IPS-NIHi7 (cell line): ENCODE results near the gene C4orf50.
"Not testable (repeated sequence)": the region's sequence is repeated elsewhere in the genome, so short reads cannot be mapped to it uniquely, and the experiment has no call there.

Source experiments
- DNase-seq: peaks from one replicate; pipeline ENCODE4 v3.0.0; 2012; ENCODE audit warnings: mixed read lengths; ENCODE audit errors: extremely low spot score

The C4orf50 gene

GRCh38 chr4:5969336-5969735, 48.9 kb downstream of the C4orf50 start:
- DNase-seq: no peak

GRCh38 chr4:5968246-5968645, 50.0 kb downstream of the C4orf50 start:
- DNase-seq: no peak

DNA sequence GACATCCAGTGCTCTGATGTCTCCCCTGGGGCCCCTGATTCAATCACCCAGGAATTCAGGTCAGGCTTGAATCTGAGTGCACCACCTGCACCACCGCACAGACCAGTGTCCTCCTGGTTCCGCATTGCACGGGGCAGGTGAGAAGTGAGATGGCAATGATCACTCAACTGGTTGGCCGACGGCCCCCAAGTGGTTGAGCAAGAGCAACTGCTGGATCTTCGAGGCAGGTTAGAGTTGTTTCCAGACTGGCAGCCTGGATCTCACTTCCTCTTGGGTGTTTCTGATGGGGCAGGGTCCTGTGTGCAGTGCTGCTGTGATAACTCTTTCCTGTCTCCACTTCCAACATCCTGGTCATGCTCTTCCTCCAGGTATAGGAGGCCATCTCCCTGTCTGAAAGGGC, 50.4 kb downstream of the C4orf50 start:
- DNase-seq: no peak

GRCh38 chr4:5965225-5965624, 53.0 kb downstream of the C4orf50 start:
- no peak for DNase-seq

- no peak for DNase-seq
Measured at GRCh38 chr4:5964030-5964429, 54.2 kb downstream of the C4orf50 start.

DNA sequence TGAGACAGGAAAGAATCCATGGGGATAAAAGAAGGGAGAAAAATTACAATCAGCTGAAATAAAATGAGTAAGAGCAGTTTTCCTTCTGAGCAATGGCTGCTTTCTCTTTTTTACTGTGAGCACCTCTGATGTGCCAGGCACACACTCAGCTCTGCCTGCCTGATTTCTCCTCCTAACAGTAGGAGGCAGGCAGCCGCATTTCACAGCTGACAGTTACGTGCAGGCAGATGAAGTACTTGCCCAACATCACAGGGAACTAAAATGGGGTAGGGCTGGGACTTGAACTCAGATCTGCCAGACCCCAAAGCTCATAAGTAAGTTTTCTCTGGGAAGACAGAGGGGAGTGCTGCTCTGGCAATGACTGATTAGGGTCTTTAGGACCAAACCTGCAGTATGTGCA, 54.6 kb downstream of the C4orf50 start:
- DNase-seq: peak; percentile 57

- DNase-seq: no peak
Measured at GRCh38 chr4:5962416-5962815, 55.8 kb downstream of the C4orf50 start.

DNA sequence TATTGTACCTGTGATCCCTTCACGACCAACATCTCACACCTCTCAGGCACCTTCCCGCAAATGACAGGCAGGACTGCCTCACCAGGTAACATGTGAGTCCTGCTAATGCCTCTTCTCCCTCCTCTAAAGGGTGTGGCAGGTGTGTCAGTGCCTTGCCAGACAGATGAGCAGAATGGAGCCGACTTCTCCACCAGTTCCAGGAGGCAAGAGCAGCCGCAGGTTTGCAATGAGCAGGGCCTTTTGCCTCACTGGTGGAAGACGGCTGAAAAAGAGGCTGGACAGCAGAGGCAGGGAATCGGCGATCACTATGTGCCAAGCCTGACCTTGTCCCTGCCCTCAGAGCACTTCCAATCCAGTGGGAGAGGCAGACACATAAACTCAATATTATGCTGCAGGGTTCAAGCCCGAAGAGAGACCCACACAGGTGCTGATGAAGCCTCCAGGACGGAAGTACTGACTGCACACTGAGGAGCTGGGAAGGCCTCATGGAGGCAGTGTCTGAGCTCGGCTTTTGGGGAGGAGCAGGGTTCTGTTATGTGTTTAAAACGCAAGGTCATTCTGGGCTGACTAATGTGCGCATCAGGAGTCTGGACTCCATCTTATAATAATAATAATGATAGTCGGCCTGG, 57.9 kb downstream of the C4orf50 start:
- no peak for DNase-seq

DNA sequence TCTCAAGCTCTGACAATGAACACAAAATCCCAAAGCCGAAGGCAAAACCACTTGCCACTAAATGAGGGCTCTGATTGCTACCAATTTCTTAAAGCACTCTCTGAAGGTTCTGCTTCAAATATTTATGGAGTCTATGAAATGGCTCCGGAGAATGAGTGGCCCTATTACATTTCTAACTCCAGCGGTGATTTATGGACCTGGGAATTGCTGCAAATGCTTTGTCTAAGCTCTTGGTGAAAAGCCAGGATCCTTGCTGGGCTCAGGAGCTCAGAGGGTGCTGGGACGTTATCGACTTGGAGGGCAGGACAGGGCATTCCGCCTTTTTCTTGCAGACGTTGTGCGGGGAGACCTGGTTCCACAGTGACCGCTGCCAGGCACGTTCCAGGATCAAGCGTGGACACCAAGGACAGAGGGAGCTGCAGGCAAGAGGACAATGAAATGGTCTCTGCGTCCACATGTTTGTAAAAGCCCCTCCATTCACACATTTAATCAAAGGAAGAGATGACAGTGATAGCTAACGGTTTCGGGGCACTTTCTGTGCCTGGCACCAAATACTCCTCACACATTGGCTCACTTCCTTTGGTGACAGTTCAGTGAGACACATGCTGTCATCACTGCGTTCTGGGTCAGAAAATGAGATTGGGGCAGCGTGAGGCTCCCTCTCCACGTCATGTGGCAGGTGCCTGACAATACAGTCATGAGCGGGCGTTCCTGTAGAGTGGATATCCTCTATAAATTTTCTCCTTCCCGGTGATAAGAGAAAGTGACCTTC, 58.8 kb downstream of the C4orf50 start:
- no peak for DNase-seq

DNA sequence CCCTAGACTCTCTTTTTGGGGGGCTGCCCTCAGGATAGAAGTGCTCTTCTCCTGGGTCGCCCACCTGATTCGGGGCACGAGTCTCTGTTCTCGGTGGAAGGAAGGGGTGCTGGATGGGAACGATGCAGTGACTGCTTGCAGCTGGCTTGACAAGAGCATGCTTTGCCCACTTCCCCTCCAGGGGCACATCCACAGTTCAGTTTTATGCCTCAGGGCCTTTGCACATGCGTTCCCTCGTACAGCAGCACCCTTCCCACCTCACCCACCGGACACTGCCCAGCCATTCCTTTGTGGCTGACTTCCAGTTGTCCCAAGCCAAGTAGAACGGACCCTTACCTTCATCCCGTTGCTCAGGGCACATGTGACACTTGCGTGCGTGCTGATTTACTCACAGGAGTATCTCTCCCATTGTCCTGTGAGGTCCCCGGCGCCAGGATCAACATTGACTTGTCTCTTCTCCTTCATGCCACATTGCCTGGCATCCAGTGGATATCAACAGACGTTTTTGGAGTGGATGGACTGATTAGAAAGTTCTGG, 60.0 kb downstream of the C4orf50 start:
- DNase-seq: no peak

GRCh38 chr4:5957076-5957475, 61.2 kb downstream of the C4orf50 start:
- no peak for DNase-seq

- DNase-seq: peak; percentile 48
Measured at GRCh38 chr4:5956285-5957021, 61.8 kb downstream of the C4orf50 start.

GRCh38 chr4:5955856-5956255, 62.4 kb downstream of the C4orf50 start:
- DNase-seq: no peak

DNA sequence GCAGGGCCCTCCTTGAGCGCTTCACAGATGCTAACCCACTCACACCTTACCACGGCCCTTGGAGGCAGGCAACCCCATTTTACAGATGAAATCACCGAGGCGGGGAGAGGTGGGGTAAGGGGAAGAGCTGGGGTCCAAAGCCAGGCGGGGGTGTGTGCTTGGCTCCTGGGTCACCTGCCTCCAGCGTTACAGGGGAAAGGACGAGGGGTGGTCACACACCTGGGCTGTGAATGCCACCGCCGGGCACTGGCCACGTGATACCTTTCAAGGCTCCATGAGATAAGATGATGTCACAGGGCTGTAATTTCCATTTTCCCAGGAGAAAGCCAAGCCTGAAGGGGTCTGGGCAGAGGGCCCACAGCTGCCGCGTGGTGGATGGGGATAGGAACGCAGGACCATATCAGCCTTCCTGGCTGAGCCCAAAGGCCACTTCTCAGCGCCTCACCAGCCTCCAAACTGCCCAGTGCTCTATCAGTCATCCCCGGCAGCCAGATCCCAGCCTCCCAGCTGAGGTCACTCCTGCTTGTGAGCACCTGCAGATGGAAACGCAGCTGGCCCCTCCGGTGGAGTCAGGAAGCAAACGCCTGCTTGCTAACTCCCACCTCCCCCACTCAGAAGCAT, 62.9 kb downstream of the C4orf50 start:
- no peak for DNase-seq

- DNase-seq: no peak
Measured at GRCh38 chr4:5954056-5954760, 64.0 kb downstream of the C4orf50 start.

- no peak for DNase-seq
Measured at GRCh38 chr4:5952975-5953951, 65.0 kb downstream of the C4orf50 start.

- DNase-seq: no peak
Measured at GRCh38 chr4:5952286-5952974, 65.8 kb downstream of the C4orf50 start.

DNA sequence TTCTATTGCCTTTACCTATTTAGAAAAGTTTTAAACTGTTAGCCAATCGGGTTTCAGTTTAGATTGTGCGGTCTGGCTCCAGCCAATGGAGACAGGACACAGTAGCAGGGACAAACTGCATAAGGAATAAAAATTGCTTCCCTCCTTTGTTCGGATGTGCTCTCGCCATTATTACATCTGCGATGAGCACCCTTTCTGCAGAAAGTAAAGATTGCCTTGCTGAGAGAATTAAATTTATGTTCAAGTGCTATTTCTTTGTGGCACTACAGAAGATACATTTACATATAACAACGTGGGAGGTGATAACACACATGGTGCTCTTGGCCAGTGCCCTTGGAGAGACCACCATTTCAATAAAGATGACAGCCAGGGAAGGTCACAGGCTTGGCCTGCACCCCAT, 71.6 kb downstream of the C4orf50 start:
- DNase-seq: not testable (repeated sequence)

GRCh38 chr4:5945936-5946335, 72.3 kb downstream of the C4orf50 start:
- DNase-seq: no peak

- no peak for DNase-seq
Measured at GRCh38 chr4:5945171-5945570, 73.1 kb downstream of the C4orf50 start.
